NCI-H2081 (cell line): Measurements from ENCODE around the gene BMP2K.
"Not testable (repeated sequence)": the region's sequence is repeated elsewhere in the genome, so short reads cannot be mapped to it uniquely, and the experiment has no call there.

ENCODE experiments used
- DNase-seq, 2 experiments: peaks; one replicate each; lab custom pipeline; 2025; lab: John Stamatoyannopoulos, UW

The BMP2K gene

GRCh38 chr4:78863254-78863869 lies 87.2 kb downstream of the BMP2K start:
- no peak for DNase-seq

- no peak for DNase-seq
Observed at GRCh38 chr4:78863991-78864390, 87.8 kb downstream of the BMP2K start.

- peak; percentile 50 to 59 for DNase-seq
Observed at GRCh38 chr4:78864405-78865024, 88.4 kb downstream of the BMP2K start.

- no peak for DNase-seq
Observed at GRCh38 chr4:78865451-78865850, 89.3 kb downstream of the BMP2K start.

- DNase-seq = not testable (repeated sequence)
Observed at GRCh38 chr4:78868712-78869111, 92.6 kb downstream of the BMP2K start.

- no peak for DNase-seq
Observed at GRCh38 chr4:78870056-78870455, 93.9 kb downstream of the BMP2K start.

GRCh38 chr4:78876568-78877320 lies 100.6 kb downstream of the BMP2K start:
- no peak for DNase-seq

GRCh38 chr4:78878031-78878430 lies 101.9 kb downstream of the BMP2K start:
- DNase-seq = no peak

- no peak for DNase-seq
Observed at GRCh38 chr4:78880874-78881492, 104.8 kb downstream of the BMP2K start.

GRCh38 chr4:78885598-78885997 lies 109.4 kb downstream of the BMP2K start:
- no peak for DNase-seq

GRCh38 chr4:78889955-78890354 lies 113.8 kb downstream of the BMP2K start:
- no peak for DNase-seq

GRCh38 chr4:78899302-78899701 lies 123.2 kb downstream of the BMP2K start:
- DNase-seq = no peak

GRCh38 chr4:78901882-78902281 lies 125.7 kb downstream of the BMP2K start:
- no peak for DNase-seq

- DNase-seq = no peak
Observed at GRCh38 chr4:78902298-78902697, 126.1 kb downstream of the BMP2K start.

- DNase-seq = no peak
Observed at GRCh38 chr4:78904143-78904542, 128.0 kb downstream of the BMP2K start.

GRCh38 chr4:78907638-78908037 lies 131.5 kb downstream of the BMP2K start:
- DNase-seq = no peak

GRCh38 chr4:78908974-78909373 lies 132.8 kb downstream of the BMP2K start:
- DNase-seq = not testable (repeated sequence)

GRCh38 chr4:78910612-78911011 lies 134.5 kb downstream of the BMP2K start:
- DNase-seq = no peak

GRCh38 chr4:78922207-78922606 lies 146.1 kb downstream of the BMP2K start:
- DNase-seq = no peak

GRCh38 chr4:78923464-78924312 lies 147.5 kb downstream of the BMP2K start:
- DNase-seq = no peak

- DNase-seq = no peak
Observed at GRCh38 chr4:78926826-78927225, 150.7 kb downstream of the BMP2K start.

GRCh38 chr4:78928835-78929234 lies 152.7 kb downstream of the BMP2K start:
- no peak for DNase-seq
